Measurements from ENCODE around the gene GPRC5A.

GPRC5A gene

DNA sequence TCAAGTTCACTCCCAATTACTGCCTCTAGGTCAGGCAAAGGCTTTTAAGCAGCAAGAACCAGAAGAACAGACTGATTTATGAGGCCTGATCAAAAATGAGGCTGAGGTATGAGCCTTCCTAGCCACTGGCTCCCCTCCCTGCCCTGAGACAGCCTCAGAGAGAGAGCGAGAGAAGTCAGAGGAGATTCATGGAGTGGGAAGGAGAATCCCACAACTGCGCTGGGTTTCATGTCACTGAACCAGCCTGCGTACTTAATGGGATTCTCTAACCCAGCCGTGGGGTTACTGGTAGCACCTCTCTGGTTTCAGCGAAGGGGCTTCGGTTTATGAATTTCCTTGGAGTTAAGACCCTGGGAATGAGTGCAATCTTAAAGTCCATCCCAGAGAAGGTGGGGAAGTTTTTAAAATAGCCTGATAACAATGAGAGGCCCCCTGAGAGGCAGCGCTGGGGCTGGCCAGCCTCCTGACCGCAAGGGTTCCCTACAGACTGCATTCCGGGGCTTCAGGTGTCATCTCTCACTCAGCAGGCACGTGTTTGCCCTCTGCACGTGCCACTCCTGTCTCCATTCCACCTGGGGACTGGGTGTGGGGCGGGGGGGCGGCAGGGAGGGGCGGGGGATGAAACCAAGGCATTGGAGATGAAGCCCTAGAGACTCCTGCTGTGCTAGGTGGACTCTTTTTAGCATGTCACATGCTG lies 6.1 kb upstream of the GPRC5A start:
- no peak for DNase-seq (ENCODE audit: low read depth)

DNA sequence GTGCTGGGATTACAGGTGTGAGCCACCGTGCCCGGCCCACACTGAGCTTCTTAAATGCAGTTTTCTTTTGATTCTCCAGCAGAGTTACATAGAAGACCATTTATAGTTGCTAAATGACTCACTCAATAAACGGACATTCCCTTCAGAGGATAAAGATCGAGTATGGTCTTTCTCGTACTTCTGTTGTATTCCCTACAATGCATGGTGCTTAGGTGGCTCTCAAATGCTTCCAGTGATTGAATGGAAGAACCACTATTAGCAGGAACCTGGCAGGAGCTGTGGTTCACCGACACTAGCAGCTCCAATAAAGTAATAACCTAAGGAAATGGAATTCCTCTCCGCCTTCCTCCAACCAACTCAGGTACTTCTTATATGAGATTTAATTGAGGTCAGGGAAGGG lies 3.9 kb upstream of the GPRC5A start:
- DNase-seq (ENCODE audit: low read depth): no peak

GRCh38 chr12:12889701-12890100 lies 1.7 kb upstream of the GPRC5A start:
- DNase-seq (ENCODE audit: low read depth): no peak

DNA sequence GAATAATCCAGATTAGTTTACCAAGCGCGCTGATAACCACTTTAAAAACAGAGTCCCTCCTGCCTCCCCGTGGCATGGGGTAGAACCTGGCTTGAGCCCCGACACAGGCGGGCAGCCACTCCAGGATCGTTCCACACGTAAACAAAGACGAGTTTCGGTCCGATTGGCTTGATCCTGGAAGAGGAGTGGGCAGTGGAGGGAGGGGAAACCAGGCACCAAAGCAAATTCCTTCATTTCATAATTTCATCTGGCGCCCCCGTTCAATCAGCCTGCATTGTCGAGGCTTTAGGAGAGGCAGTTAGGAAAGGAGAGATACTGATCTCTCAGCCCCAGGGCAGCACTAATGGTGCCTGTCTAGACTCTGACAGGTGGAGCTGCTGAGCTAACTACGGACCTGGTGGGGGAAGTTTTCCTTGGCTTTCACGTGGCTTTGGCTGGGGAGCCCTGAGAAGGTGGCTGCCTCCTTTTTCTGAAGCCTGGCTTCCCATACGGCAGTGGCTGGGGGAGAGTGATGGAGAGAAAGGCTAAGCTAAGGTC lies 751 bp upstream of the GPRC5A start:
- DNase-seq (ENCODE audit: low read depth): no peak

DNA sequence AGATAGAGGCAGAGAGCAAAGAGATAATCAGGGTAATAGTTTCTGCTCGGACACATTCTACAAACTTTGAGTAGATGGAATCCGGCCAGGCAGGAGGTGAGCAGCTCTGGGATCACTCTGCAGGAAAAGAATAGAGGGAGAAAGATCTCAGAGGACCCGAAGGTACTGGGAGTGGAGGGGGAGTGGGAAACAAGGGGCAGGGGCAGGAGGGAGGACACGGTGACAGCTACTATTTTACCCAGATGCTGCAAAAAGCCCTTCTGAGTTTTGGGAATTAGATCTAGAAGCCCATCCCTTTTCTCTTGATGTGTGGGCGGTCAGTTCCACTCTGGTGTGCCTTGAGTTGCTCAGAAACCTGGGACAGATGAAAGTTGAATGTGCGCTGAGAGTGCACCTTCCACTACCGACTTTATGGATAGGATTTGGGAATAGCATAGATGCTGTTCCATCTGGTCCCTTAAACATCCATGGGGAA lies 556 bp downstream of the GPRC5A start:
- no peak for DNase-seq (ENCODE audit: low read depth)

- no peak for DNase-seq (ENCODE audit: low read depth)
Observed at GRCh38 chr12:12892681-12893141, 1.3 kb downstream of the GPRC5A start.

DNA sequence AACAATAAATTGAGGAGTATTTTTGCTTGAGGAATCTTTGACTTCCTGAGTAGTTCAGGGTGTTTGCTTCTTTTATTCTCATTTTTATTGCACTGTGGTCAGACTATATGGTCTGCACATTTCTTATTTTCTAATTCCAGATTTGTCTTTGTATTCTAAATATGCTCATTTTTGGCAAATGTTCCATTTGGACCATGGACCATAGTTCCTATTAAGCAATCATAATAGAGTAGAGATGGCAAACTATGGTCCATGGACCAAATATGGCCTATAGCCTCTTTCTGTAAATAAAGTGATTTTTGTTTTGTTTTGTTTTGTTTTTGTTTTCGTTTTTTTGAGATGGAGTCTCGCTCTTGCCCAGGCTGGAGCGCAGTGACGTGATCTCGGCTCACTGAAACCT lies 2.1 kb downstream of the GPRC5A start:
- DNase-seq (ENCODE audit: low read depth): no peak

DNA sequence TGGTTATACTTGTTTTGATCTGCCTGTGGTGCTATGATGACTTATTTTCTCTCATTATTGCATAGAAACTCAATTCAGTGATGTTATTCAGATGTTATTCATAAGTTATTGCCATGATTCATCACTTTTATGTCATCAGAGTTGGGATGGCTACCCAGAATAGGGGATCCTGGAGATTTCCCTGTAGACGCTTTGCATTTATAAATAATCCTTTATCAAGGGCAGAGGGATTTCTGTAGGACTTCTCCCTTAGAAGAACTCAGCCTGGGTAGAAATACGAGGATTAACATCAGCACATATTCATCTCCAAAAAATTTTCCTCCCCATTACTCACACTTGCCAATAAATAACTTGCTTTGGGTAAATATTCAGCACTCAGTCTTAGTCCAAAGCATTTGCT lies 4.9 kb downstream of the GPRC5A start:
- no peak for DNase-seq (ENCODE audit: low read depth)

- no peak for DNase-seq (ENCODE audit: low read depth)
Observed at GRCh38 chr12:12897302-12897701, 5.9 kb downstream of the GPRC5A start.

DNA sequence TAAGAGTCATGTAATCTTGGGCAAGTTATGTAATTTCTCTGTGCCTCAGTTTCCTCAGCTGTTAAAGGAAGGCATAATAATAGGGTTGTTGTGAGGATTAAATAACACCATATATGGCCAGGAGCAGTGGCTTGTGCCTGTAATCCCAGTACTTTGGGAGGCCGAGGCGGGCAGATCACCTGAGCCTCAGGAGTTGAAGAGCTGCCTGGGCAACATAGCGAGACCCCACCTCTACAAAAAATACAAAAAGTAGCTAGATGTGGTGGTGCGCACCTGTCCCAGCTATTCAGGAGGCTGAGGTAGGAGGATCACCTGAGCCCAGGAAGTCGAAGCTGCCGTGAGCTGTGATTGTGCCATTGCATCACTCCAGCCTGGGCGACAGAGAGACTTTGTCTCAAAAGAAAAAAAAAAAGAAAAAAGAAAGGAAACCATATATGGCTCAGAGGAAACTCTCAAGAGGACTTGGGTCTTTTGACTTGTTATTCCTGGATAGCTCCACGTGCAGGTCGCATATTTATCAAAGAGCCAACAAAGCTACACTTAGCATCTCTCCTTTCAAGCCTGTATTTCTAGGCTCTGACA lies 6.9 kb downstream of the GPRC5A start:
- no peak for DNase-seq (ENCODE audit: low read depth)

GRCh38 chr12:12898911-12899511 lies 7.6 kb downstream of the GPRC5A start:
- no peak for DNase-seq (ENCODE audit: low read depth)

- DNase-seq (ENCODE audit: low read depth): peak; percentile 87
Observed at GRCh38 chr12:12899530-12900380, 8.4 kb downstream of the GPRC5A start.

- no peak for DNase-seq (ENCODE audit: low read depth)
Observed at GRCh38 chr12:12900786-12901157, 9.4 kb downstream of the GPRC5A start.

DNA sequence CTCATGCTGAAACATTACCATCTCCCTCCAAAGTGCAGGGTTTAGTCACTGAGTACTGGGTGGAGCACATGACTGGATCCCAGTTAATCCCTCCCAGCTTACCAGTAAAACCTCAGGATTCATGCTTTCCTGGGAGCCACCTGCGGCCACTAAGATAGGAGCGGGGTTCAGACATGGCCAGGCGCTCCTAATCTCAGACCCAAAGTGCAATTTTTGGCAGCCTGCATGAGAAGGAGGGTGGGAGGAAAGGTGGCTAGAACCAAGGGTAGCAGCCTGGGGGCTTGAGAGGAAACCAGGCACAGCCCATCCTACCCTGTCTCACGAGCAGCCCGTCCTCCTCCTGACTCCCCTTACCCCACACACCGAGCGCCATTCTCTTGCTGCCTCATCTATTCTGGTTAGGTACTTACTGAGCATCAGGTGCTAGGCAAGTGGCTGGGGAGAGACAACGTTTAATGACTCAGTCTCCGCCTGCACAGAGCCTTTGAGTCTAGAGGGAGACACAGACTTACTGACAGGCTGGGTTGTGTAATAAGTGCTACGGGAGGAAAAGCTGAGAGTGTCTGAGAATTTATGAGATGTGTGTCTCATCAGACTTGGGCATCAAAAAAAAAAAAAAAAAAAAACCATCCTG lies 9.9 kb downstream of the GPRC5A start:
- DNase-seq (ENCODE audit: low read depth): peak; percentile 85

DNA sequence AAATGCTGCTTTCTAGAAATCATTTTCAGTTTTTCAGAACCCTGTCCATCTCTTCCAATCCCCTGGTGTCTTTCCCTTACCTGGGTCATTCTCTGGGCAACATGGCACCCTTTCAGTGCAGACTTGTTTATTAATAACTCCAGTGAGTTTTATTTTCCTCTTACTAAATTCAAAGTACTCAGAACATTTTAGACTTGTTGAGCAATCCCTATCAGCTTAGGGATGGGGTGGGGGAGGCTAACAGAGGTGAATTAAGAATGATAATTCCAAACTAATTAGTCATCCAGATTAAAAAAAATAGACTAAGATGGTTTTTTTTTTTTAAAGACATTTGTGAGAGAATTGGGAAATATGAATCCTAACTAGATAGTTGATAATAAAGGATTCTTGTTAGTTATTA lies 10.7 kb downstream of the GPRC5A start:
- DNase-seq (ENCODE audit: low read depth): no peak

DNA sequence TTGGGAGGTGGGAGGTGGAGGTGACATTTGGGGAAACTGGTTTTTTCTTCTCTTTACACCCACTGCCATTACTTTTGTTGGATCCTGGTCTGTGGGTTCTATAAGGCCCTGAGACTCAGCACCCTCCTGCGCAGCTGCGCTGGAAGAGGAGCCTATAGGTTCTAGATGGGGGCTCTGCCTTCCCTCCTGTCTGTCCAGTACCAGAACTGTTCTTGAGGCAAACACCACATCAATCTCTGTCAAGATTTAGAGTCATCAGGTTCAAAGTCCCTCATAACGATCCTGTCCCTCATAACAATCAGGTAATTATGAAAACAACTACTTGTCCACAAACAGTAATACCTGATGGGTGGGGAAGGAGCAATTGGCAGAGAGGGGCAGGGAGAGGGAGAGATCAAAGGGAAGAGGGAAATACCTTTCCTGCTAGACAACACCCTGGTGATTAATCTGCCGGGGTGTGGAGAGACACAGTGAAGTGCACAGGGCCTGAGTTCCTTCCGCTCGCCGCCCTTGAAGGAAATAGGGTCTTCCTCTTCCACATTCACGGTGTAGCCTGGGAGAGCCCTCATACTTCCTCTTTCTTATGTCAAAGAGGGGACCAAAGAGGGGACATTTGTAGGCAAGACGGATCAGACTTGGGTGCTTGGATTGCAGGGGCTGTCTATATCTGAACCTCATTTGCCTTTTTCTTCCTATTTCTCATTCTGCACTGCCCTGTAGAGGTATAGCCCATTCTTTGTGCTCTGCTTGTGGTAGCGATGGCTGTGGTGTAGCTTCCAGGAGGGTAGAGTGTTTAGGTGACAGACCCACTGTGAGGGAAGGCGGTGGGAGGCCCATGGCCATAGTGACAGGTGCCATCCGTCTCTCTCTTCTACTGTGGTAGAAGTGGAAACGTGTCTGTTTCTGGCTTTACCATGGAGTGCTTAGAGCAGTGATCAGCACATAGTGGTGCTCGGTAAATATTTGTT lies 12.6 kb downstream of the GPRC5A start:
- no peak for DNase-seq (ENCODE audit: low read depth)

- DNase-seq (ENCODE audit: low read depth): no peak
Observed at GRCh38 chr12:12907552-12907951, 16.2 kb downstream of the GPRC5A start.

DNA sequence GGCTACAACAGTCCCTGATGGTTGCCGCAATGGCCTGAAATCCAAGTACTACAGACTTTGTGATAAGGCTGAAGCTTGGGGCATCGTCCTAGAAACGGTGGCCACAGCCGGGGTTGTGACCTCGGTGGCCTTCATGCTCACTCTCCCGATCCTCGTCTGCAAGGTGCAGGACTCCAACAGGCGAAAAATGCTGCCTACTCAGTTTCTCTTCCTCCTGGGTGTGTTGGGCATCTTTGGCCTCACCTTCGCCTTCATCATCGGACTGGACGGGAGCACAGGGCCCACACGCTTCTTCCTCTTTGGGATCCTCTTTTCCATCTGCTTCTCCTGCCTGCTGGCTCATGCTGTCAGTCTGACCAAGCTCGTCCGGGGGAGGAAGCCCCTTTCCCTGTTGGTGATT lies 16.9 kb downstream of the GPRC5A start:
- DNase-seq (ENCODE audit: low read depth): no peak

GRCh38 chr12:12908711-12909110 lies 17.3 kb downstream of the GPRC5A start:
- DNase-seq (ENCODE audit: low read depth): no peak

DNA sequence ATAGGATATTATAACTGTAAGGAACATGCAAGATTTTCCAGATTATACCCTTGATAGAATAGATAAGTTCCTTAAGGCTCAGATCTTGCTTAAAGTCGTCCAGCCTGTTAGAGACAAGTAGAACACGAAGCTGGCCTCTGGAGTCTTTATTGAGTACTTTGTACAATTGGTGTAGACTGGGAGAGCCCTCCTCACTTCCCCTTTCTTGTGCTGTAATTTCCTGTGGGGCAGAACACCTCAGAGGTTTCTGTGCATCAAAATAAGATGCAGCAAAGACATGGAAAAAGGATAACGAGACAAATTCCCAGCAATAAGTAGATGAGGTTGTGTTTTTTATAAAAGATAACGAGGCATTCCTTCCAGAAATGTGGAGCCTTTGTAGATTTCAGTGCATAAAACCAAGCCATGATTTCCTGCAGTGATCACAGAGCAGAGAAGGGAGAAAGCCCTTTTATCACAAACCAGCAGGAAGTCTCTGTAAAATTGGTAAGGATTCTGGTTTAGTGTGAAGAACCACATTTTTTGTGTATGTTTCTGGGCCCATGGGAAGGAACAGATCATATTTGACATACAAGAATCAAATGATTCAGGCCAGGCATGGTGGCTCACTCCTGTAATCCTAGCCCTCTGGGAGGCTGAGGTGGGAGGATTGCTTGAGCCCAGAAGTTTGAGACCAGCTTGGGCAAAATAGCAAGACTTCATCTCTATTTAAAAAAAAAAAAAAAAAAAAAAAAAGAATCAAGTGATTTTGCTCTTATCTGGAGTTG lies 18.0 kb downstream of the GPRC5A start:
- no peak for DNase-seq (ENCODE audit: low read depth)

Measured in GM04503 (cell line).